GM18498 (cell line): ENCODE results near the gene DAPK2.

ENCODE experiments used
- ATAC-seq: cut with Tn5 transposase; IDR thresholded peaks from one replicate; pipeline ENCODE4 v1.9.1; 2021; ENCODE audit warnings: mild to moderate bottlenecking, moderate library complexity; ENCODE audit not compliant: unreplicated experiment

The DAPK2 gene

DNA sequence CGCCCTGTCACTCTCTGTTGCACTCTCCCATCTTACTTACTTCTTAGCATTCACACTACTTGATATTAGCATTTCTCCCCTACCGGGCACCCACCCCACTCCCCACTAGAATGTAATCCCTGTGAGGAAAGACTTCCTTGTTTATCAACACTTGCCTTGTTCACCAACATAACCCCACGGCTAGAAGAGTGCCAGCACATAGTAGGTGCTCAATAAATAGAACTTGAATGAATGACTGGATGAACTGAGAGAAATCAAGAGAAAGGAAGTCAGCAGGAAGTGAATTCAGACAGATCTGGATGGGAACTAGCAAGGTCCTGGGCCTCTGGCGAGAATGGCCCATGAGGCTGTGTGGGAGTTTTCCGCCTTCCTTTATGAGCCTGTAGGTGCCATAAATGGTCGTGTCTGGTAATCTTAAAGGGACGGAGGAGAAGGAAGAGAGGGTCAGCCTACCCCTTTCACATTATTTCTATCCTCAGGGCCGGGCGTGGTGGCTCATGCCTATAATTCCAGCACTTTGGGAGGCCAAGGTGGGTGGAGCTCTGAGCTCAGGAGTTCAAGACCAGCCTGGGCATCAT is 170.1 kb downstream of the DAPK2 start:
- ATAC-seq = no peak

DNA sequence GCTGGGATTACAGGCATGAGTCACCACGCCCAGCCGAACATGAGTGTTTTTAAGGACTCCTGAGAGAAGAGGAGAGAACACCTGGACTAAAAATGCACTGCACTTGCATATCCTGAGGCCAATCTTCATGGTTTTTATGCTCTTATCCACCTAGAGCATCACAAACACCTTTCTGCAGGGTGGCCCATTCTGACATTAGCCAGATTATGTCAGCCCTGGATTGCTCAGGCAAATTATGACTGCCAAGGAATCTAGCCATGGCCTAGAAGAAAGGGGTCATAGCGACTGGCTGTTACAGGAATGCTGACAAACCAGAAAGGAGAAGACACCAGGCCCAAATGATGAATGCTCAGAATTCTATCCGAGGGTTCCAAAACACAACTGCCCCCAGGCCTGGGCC is 171.7 kb downstream of the DAPK2 start:
- no peak for ATAC-seq

DNA sequence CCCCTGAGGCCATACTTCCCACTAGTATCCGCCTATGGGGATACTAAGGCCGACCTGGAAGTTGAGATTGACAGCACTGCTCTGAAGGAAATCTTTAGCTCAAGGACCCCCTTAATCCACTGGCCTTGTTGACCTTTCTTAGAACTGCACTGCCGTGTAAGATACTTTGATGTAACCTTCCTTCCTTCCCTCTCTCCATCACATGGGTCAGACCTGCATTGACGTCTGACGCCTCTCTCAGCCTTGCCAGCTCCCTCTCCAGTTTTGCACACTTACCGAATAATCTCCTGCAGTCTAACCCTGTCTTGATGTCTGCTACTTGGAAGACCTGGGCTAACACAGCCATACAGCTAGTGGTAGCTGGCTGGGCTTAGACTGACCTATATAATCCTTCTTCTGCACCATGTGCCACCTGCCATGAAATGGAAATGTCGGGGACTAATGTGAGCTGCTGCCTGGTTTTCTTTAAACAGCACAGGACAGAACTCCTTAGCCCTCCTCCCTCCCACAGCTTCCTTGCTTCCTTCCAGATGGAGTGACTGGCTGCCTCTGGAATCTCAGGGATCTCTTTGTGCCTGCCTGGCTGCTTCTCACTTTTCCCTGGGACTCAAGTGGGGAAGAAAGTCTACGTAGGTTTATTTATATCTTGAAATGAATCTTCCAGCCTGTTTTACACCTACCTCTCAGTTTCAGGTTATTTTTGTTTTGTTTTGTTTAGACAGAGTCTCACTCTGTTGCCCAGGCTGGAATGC is 173.3 kb downstream of the DAPK2 start:
- no peak for ATAC-seq

DNA sequence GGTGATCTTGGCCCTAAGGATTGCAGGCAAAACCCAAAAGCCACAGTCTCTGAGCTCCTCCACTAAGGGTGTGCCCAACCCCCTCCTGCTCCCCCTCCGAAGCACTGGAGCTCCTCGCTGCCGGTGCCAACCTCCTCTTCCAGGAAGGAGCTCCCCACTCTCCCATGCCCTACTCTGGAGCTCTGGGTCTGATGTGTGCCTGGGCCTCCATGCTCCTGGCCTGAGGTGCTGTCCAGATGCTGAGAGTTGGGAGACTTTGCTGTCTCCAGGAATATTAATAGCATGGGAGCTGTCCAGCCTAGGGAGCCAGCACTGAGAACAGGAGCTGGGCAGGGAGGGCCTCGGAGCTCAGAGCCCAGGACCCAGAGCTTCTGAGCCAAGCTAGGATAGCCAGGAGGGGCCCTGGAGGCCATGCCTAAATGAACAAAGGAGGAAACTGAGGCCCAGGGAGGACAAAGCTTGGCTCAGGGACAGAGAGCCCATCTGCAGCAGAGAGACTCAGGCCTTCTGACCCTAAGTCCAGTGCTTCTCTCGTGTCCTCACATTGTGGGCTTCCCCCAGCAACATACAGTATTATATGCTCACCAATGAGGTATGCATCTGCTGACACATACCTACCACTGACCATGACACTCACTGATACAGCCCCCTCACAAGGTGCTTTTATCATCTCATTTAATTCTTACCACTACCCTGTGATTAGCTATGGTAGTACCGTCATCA is 175.6 kb downstream of the DAPK2 start:
- ATAC-seq = no peak

DNA sequence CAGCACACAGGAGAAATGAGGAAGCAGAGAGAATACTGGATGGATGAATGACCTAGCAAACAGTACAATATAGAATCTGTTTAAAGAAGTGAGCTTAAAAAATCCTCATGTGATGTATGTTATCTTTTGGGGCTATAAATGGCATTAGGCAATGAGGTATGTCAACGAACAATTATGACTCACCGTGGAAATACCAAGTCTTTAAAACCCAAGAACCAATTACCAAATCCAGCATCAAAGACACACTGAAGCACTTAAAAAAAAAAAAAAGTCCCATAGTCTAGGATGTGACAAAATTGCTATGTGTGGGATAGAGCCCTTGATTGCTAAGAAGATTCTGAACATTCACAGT is 176.3 kb downstream of the DAPK2 start:
- no peak for ATAC-seq

DNA sequence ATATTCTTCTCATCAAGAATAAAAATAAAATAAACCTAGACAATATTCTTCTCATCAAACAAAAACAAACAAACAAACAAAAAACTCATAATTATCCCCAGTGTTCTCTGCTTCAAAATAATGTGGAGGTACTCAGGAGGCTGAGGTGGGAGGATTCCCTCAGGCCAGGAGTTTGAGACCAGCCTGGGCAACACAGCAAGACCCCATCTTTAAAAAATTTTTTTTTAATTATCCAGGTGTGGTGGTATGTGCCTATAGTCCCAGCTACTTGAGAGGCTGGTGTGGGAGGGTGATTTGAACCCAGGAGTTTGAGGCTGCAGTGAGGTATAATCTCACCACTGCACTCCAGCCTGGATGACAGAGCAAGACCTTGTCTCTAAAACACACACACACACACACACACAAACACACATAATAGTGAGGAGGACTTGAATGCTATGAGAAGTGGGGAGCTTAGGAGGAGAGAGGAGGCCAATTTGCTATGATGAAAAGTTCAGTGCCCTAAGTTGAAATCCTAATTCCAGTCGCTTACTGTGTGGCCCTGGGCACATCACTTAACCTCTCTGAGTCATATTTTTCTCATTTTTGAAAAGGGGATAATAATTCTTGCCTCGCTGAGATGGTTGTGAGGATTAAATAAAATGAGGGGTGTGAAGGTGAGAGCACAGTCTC is 176.8 kb downstream of the DAPK2 start:
- no peak for ATAC-seq

DNA sequence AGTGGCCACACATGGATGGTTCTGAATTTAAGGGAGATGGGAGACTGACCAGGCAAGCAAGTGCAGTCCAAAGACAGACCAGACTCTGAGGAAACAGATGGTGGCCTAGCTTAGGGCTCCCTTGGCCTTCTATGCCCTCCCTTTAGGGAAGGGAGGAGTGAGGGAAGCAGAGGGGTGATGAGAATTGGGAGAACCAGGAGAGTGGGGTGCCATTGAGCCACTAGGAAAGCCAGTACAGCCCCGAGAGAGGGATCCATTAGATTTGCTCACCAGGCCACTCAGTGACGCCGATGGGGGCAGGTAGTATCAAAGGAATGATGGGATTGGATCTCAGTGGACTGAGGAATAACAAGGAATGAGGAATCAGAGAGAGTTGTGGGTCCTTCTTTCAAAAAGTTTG is 182.1 kb downstream of the DAPK2 start:
- no peak for ATAC-seq

DNA sequence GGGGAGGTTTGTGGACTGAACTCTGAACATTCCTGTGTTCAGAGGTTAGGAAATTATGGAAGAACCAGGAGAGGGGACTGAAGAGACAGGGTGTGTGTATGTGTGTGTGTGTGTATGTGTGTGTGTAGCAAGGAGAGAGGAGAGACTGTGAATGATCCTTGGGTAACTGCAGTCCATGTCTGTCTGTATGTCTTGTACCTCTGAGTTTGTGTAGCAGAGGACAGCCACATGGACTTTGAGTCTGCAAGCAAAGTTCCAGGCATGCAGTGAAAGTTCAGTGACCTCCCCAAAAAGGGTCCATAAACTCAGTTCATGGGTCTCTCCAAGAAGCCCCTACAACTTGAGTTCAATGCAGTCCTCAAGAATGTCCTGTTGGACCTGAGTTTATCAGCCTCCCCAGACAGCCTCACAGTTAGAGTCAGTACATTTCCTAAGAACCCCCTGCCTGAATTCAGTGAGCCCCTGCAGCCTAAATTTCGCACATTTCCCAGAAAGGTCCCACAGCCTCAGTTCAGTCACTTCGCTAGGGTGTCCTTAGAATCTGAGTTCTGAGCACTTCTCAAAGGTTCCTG is 184.3 kb downstream of the DAPK2 start:
- no peak for ATAC-seq

DNA sequence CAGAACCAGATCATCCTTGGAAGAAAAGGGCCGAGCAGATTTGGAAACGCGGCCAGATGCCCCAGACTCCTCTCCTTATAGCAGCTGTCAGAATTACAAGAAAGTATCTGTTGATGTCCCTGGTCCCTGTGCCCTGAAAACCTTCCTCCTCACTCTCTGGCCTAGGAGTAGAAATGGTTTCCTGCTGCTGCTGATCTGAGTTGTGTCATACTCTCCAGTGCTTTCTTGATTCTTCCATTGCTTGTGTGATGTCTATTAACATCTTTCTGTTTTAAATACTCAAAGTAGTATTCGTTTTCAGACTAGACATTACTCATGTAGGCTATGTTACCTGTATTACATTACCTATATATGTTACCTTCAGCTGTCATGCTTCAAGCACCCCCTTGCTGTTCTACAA is 185.7 kb downstream of the DAPK2 start:
- ATAC-seq = no peak

DNA sequence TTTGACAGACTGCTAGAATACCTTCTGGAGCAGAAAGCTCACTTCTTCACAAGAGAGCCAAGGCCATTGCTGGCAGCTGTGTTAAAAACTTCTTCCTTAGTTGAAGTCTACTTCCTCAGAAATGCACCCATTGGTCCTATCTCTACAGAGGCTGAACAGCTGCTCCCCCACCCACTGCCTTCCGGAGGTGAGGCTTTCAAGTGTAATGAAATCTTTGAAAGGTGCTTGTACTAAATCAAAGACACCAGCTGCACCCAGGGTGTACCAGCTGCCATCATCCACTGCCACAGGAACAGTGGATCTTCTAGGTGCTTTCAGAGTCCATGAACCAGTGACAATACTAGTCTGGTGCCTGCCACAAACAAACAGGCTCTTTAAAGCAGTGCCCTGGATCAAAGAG is 186.1 kb downstream of the DAPK2 start:
- ATAC-seq = no peak

DNA sequence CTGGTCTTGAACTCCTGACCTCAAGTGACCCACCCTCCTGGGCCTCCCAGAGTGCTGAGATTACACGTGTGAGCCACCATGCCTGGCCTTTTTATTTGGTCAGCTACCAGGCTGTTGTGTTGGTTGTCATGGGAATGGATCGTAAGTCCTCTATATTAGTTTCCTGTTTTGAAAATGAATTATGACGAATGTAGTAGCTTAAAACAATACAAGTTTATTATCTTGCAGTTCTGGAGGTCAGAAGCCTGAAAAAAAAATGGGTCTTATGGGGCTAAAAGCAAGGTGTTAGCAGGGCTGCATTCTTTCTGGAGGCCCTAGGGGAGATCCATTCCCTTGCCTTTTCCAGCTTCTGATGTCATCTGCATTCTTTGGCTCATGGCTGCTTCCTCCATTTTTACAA is 187.4 kb downstream of the DAPK2 start:
- no peak for ATAC-seq

DNA sequence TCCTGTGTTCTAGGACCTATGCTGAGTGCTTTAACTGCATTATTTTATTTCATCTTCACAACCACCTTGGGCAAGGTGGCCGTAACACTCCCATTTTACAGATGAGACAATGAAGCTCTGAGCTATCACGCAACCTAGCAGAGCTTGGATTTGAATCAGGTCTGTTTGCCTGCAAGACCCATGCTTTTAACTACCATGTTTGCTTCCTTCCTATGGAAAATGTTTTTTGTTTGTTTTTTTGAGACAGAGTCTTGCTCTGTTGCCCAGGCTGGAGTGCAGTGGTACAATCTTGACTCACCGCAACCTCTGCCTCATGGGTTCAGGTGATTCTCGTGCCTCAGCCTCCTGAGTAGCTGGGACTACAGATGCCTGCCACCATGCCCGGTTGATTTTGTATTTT is 187.8 kb downstream of the DAPK2 start:
- no peak for ATAC-seq

DNA sequence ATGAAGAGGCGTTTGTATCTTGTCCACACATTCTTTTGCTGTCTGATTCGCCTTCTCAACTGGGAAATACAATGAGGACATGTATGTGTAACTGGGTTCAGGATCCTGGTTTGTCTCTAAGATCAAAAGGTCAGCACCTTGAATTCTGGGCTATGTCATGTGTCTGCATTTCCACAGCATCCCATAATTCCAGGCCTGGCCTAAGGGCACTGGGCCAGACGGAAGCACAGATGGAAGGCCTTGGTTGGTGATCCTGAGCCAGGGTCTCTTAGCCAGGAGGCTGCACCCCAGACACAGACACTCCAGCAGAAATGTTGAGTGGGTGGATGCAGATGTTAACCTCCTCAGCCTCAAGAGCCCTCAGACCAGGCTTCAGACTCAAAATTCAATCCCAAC is 188.8 kb downstream of the DAPK2 start:
- ATAC-seq = no peak
